Lower leg skin (tissue), 3 donors: ENCODE measurements around the gene AGPAT2.

ENCODE experiments used
- POLR2A ChIP-seq, 2 donors: fragments of 450-650 bp; IDR thresholded peaks; one replicate each; pipeline ENCODE4 v1.6.1; 2016 to 2017; ENCODE audit warnings: antibody characterized with exemption in 2 of 2, mild to moderate bottlenecking in 1 of 2, moderate library complexity in 1 of 2
- TF ChIP-seq, protein P1 (sequence below), 3 donors: fragments of 450-650 bp; IDR thresholded peaks; one replicate each; pipeline ENCODE4 v1.5.1; 2016; ENCODE audit warnings: antibody characterized with exemption in 3 of 3, mild to moderate bottlenecking in 3 of 3, moderate library complexity in 2 of 3

DNA sequence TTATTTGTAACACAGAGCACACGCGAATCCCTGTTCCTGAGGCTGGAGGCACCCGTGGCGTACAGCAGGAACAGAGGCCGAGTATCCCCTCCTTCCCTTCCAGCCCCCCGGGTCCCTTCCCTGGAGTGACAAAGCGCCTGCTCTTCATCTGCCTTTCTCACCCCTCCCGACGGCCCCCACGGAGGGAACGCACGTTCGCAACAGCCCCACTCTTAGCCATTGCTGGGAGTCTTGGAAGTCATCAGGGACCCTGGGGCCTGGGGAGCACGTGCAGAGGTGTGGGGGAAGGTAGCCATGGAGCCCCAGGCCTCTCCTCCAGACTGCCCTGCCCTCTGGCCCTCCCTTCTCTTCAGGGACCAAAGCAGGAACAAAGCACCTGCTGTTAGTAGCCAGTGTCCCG, 2.5 kb downstream of the AGPAT2 start:
- TF ChIP-seq, protein P1, sequence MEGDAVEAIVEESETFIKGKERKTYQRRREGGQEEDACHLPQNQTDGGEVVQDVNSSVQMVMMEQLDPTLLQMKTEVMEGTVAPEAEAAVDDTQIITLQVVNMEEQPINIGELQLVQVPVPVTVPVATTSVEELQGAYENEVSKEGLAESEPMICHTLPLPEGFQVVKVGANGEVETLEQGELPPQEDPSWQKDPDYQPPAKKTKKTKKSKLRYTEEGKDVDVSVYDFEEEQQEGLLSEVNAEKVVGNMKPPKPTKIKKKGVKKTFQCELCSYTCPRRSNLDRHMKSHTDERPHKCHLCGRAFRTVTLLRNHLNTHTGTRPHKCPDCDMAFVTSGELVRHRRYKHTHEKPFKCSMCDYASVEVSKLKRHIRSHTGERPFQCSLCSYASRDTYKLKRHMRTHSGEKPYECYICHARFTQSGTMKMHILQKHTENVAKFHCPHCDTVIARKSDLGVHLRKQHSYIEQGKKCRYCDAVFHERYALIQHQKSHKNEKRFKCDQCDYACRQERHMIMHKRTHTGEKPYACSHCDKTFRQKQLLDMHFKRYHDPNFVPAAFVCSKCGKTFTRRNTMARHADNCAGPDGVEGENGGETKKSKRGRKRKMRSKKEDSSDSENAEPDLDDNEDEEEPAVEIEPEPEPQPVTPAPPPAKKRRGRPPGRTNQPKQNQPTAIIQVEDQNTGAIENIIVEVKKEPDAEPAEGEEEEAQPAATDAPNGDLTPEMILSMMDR (IDR thresholded peaks at IDR 0.05): no peak
- TF ChIP-seq POLR2A (IDR thresholded peaks at IDR 0.05): no peak
